ENCODE data around the gene EXOC3.
"Not testable (repeated sequence)": the region's sequence is repeated elsewhere in the genome, so short reads cannot be mapped to it uniquely, and the experiment has no call there.

Gene EXOC3

GRCh38 chr5:442335-443238 lies at the start of gene EXOC3:
Gene EXOC3, plus strand, starts transcription at chr5:443176. Its CDS starts 3,030 bp downstream, at chr5:446206.
- peak; percentile 25 for DNase-seq

GRCh38 chr5:393846-394275 lies 49.1 kb upstream of the EXOC3 start:
- no peak for DNase-seq

- no peak for DNase-seq
Measured at GRCh38 chr5:394671-395155, 48.3 kb upstream of the EXOC3 start.

GRCh38 chr5:395156-395920 lies 47.6 kb upstream of the EXOC3 start:
- DNase-seq = no peak

GRCh38 chr5:395921-396530 lies 47.0 kb upstream of the EXOC3 start:
- no peak for DNase-seq

GRCh38 chr5:396531-396961 lies 46.4 kb upstream of the EXOC3 start:
- no peak for DNase-seq

- not testable (repeated sequence) for DNase-seq
Measured at GRCh38 chr5:398141-398474, 44.9 kb upstream of the EXOC3 start.

GRCh38 chr5:398475-399295 lies 44.3 kb upstream of the EXOC3 start:
- no peak for DNase-seq

- no peak for DNase-seq
Measured at GRCh38 chr5:399296-400281, 43.4 kb upstream of the EXOC3 start.

GRCh38 chr5:400282-401145 lies 42.5 kb upstream of the EXOC3 start:
- DNase-seq = no peak

GRCh38 chr5:401146-402034 lies 41.6 kb upstream of the EXOC3 start:
- DNase-seq = no peak

GRCh38 chr5:402219-402614 lies 40.8 kb upstream of the EXOC3 start:
- not testable (repeated sequence) for DNase-seq

- DNase-seq = no peak
Measured at GRCh38 chr5:402615-403359, 40.2 kb upstream of the EXOC3 start.

GRCh38 chr5:403995-404394 lies 39.0 kb upstream of the EXOC3 start:
- DNase-seq = no peak

GRCh38 chr5:404666-405241 lies 38.2 kb upstream of the EXOC3 start:
- no peak for DNase-seq

GRCh38 chr5:405421-405820 lies 37.6 kb upstream of the EXOC3 start:
- no peak for DNase-seq

- DNase-seq = no peak
Measured at GRCh38 chr5:406041-406440, 36.9 kb upstream of the EXOC3 start.

GRCh38 chr5:407051-407450 lies 35.9 kb upstream of the EXOC3 start:
- DNase-seq = no peak
